Activated CD4-positive, alpha-beta T cell treated with anti-CD3 and anti-CD28 coated beads, Interleukin-2, amount 50 U/mL, for 16 hours (primary cell): ENCODE data around the gene MEIOC.
"Not testable (repeated sequence)": the region's sequence is repeated elsewhere in the genome, so short reads cannot be mapped to it uniquely, and the experiment has no call there.

Experiments
- DNase-seq: peaks from one replicate; pipeline ENCODE4 v3.0.0-alpha.2; 2020

MEIOC gene

GRCh38 chr17:44655983-44656710, at the start of gene MEIOC:
Gene MEIOC (plus strand): TSS chr17:44656468. CDS start chr17:44656614, 146 bp downstream.
- DNase-seq: peak; percentile 38

DNA sequence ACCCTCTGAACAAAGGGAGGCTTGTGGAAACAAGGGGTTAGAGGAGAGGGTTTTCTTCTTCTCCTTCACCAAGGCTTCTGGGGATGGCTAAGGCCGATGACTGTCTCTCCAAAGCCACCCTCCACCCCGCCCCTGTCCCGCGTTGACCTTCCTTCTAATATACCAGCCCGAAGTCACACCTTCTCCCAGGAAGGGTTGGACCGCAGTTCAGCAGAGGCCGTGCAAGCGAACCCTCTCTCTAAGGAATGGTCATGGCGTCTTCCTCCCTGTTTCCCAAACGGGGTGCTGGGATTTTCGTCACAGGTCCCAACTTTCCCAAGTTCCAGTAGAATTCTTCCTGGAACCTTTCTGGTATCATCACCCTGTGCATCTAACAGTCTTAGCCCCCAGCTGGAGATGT, 49.6 kb upstream of the MEIOC start:
- DNase-seq: no peak

DNA sequence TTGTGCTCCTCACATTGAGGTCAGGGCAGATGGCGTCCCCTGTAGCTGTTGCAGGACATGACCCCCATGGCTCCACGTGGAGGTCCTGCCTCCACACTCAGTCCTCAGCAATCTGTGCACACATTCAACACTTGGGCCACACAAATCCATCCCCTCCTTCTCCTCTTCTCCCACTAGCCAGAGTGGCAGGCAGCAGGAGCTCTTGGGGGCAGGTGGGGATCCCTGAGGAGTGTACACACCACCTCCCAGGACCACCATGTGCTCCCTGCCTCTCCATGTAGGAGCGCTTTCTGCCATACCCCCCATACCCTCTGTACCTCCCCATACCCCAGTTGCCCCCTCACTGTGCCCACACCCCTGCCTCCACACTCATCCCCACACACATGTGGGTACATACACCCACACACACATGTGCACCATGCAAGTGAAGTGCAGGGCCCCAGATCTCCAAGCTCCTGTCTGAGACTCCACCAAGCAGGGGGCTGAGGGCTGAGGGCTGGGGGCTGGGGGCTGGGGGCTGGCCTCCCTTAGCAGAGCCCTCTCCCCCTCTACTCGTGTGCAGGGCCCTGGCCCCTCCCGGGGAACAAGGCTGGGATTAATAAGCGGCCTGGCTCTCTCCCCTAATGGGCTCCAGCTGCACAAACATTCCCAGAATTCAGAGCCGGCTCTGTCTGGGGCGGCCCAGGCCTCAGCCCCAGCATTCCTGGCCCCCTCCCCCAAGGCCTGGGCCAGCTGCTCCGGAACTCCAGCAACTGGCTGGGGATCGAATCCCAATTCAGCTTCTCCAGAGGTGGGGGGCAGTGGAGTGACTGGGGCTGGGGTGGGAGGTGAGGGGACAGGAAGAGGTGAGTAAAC, 48.2 kb upstream of the MEIOC start:
- no peak for DNase-seq

DNA sequence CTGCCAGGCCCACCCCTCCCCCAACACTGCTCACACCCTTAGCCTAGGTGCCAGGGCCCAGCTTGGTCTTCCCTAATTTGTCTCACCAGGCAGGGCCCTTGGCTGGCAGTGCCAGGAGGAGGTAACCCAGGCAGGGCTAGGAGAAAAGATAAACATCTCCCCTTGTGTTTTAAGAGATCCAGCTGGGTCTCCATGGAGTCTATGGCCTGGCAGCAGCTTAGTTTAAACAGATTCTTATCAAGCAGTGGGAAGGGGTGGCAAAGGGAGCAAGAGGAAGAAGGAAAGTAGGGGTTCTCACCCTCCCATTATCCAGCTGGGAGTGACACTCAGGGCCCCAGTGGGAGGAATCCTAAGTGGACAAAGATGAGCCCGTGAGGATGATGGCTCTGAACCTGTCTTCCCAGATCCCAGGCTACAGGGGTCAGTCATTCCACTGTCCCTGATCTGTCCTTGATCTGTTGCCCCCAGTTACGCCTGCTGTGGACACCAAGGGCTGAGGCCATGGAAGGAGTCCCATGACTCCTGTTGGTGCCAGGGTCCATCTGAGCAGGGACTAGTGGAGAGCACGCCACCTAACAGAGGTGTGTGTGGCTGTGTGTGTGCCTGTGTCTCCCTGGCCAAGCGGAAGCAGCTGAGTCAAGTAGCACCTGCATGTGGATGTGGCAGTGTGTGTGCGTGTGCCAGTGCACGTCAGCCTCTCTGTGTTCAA, 47.4 kb upstream of the MEIOC start:
- no peak for DNase-seq

DNA sequence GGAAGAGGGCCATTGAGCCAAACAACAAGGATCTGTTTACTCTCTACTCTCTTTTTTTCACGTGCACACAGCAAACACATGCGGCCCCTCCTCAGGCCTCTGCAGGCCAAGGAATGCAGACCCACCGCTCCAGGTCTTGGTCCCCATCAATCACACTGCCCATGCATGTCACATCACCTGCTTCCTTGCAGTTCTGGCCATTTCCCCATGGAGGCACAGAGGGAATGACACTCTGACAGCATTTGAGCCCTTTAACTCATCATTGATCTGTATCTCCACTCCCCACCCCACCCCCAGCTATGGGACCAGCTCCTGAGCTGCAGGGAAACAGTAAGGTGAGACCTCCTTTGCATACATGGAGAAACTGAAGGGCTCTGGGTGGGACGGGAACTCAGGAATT, 45.9 kb upstream of the MEIOC start:
- DNase-seq: no peak

- DNase-seq: no peak
These were observed 45.4 kb upstream of the MEIOC start for GRCh38 chr17:44610871-44611270.

DNA sequence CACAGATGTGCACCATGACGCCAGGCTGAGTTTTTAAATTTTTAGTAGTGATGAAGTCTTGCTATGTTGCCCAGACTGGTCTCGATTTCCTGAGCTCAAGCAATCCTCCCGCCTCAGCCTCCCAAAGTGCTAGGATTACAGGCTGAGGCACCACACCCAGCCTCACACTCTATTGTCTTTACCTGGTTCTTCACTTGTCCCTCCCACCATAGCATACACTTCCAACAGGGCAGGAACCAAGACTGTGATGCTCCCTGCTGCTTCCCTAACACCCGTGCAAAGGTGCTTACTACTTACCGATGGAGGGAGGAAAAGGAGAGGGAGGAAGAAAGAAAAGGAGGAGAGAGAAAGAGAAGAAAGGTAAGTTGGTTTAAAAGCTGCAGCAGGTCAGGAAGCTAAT, 41.4 kb upstream of the MEIOC start:
- DNase-seq: no peak

DNA sequence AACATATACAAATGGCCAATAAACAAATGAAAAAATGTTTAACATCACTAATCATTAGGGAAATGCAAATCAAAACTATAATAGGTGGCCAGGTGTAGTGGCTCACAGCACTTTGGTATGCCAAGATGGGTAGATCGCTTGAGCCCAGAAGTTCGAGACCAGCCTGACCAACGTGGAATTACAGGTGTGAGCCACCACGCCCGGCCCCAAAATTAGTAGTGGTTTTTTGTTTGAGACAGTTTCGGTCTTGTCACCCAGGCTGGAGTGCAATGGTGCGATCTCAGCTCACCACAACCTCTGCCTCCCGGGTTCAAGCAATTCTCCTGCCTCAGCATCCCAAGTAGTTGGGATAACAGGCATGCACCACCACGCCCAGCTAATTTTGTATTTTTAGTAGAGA, 37.6 kb upstream of the MEIOC start:
- not testable (repeated sequence) for DNase-seq

- DNase-seq: no peak
These were observed 33.1 kb upstream of the MEIOC start for GRCh38 chr17:44623070-44623725.

DNA sequence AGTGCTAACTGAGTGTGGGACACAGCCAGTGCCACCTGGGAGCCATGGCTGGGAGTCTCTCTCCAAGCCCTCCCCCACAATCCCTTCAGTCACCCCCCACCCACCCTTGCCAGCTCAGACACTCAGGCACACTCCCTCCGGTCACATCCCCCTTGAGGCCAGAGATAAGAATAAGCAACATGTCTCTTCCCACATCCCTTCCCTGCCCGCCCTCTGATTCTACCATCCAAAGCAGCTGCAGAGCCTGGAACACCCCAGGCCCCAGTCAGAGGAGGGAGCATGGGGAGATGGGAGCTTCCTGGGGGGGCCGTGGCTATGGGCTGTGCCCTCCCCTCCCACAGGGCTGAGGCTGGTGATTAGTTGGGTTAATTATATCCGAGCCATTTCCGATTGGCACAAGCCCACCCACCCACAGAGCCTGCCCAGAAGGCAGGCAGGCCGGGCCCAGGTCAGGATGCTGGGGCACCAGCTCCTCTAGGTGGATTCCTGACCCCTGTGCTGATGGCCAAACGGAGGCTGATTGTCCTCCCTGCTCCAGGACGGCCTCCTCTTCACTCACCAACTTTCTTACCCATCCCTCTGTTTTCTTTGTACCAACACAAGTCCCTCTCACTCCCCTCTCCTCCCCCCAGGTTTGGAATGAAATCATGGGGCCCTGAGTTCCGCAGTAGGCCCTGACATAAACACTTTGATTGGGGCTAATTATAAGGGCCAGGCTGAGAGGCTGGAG, 28.6 kb upstream of the MEIOC start:
- no peak for DNase-seq

- no peak for DNase-seq
These were observed 27.8 kb upstream of the MEIOC start for GRCh38 chr17:44628243-44629188.

GRCh38 chr17:44629314-44629713, 27.0 kb upstream of the MEIOC start:
- no peak for DNase-seq

DNA sequence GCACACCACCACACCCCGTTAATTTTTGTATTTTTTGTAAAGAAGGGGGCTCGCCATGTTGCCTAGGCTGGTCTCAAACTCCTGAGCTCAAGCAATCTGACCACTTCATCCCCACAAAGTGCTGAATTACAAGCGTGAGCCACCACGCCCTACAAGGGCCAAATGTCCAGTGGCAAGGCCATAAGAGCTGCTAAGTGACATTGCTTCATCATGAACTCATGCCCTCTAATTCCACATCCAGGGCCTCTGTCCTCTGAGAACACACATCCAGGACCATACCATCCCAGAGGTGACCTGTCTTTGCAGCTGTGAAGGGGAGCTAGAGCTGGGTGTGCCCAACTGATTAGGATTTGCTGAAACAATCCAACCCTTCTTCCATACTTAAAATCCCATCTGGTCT, 25.6 kb upstream of the MEIOC start:
- DNase-seq: no peak

GRCh38 chr17:44633998-44634397, 22.3 kb upstream of the MEIOC start:
- DNase-seq: no peak

DNA sequence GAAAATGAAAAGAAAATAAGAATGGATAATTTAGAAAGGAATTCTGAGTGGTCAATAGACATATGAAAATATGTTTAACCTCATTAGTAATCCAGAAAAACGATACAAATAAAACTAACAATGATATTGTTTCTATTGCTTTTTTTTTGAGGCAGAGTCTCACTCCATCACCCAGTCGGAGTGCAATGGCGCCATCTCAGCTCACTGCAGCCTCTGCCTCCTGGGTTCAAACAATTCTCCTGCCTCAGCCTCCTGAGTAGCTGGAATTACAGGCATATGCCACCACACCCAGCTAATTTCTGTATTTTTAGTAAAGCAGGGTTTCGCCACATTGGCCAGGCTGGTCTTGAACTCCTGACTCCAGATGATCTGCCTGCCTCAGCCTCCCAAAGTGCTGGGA, 21.9 kb upstream of the MEIOC start:
- not testable (repeated sequence) for DNase-seq

DNA sequence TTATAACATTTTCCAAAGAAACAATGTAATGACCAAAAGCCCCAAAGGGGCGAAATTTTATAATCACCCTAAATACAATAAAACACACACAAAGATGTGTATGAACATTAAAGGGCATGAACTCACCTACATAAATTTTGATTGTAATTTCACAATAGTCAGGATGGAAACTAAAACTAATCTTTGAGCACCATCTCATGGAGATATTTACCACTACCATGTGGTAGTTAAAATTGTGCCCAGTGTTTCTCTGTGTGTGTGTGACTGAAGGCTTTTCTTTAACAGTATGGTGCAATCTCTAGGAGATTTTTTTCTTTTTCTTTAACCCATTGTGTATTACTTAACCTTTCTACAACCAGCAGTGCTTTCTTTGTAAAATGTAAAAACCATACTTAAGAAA, 19.7 kb upstream of the MEIOC start:
- DNase-seq: no peak

- DNase-seq: no peak
These were observed 19.2 kb upstream of the MEIOC start for GRCh38 chr17:44637066-44637465.

DNA sequence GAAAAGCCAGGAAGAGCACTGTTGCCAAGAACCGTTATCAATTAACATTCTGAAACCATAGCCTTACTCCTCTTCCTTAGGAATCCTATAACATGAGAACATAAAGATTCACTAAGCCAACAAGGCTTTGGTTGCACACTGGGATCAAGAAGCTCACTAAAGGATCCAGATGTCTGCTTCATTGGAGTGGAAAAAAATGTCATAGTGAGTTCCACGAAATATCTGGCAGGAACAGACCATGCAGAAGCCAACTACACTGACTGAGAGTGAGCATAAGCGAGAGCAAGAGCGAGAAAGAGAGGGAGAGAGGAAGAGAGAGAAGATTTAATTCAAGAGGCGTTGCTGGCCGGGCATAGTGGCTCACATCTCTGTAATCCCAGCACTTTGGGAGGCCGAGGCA, 13.4 kb upstream of the MEIOC start:
- DNase-seq: no peak

DNA sequence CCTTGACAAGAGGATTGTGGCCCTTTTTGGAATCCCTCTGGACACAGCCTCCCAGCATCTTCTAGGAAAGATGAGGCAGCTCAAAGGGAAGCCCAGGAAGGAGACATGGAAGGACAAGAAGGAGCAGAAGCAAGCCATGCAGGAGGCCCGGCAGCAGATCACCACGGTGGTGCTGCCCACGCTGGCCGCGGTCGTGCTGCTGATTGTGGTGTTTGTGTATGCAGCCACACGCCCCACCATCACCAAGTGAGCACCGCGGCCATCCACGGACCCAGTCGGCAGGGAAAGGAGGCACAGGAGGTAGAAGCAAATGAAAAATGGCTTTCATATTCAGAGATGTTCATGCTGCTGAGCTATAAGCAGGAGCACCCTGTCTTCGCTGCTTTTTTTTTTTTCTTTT, 10.9 kb upstream of the MEIOC start:
- no peak for DNase-seq

GRCh38 chr17:44646280-44646679, 10.0 kb upstream of the MEIOC start:
- DNase-seq: no peak

- DNase-seq: no peak
These were observed 8.5 kb upstream of the MEIOC start for GRCh38 chr17:44647736-44648135.
